NB4 (cell line): ENCODE results near the gene TM4SF4.

ENCODE experiments used
- MYC ChIP-seq: IDR thresholded peaks from 2 replicates; pipeline ENCODE4 v1.6.1; 2011; ENCODE audit warnings: low read depth, low read length
- POLR2A ChIP-seq: IDR thresholded peaks from 2 replicates; pipeline ENCODE4 v1.6.1; 2011; ENCODE audit warnings: mild to moderate bottlenecking; ENCODE audit not compliant: insufficient read length; ENCODE audit errors: extremely low read depth
- TF ChIP-seq, protein P1 (sequence below): IDR thresholded peaks from one replicate; pipeline ENCODE4 v1.5.1; 2012; ENCODE audit warnings: low read depth, low read length
- TF ChIP-seq, protein P2 (sequence below): IDR thresholded peaks from 2 replicates; pipeline ENCODE4 v1.6.1; 2011; ENCODE audit warnings: low read depth, low read length

- TF ChIP-seq, protein P1, sequence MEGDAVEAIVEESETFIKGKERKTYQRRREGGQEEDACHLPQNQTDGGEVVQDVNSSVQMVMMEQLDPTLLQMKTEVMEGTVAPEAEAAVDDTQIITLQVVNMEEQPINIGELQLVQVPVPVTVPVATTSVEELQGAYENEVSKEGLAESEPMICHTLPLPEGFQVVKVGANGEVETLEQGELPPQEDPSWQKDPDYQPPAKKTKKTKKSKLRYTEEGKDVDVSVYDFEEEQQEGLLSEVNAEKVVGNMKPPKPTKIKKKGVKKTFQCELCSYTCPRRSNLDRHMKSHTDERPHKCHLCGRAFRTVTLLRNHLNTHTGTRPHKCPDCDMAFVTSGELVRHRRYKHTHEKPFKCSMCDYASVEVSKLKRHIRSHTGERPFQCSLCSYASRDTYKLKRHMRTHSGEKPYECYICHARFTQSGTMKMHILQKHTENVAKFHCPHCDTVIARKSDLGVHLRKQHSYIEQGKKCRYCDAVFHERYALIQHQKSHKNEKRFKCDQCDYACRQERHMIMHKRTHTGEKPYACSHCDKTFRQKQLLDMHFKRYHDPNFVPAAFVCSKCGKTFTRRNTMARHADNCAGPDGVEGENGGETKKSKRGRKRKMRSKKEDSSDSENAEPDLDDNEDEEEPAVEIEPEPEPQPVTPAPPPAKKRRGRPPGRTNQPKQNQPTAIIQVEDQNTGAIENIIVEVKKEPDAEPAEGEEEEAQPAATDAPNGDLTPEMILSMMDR: no peak
- TF ChIP-seq POLR2A (no peak), MYC (no peak)
- TF ChIP-seq, protein P2, sequence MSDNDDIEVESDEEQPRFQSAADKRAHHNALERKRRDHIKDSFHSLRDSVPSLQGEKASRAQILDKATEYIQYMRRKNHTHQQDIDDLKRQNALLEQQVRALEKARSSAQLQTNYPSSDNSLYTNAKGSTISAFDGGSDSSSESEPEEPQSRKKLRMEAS: no peak
These were observed 40.0 kb downstream of the TM4SF4 start for GRCh38 chr3:149514471-149514870.
